AG04449 (cell line): ENCODE data around the gene PAK4.

Experiments
- CTCF ChIA-PET: fragments of 350-600 bp; formaldehyde crosslinking; extraction: SDS; loops from one replicate; lab custom pipeline; 2021; ENCODE audit warnings: antibody characterized with exemption; lab: Yijun Ruan, JAX
- POLR2A ChIA-PET: fragments of 400-600, 350-600 bp; formaldehyde crosslinking; extraction: SDS; loops from one replicate; lab custom pipeline; 2020; ENCODE audit warnings: antibody characterized with exemption, inconsistent platforms; lab: Yijun Ruan, JAX
- DNase-seq: peaks from one replicate; pipeline ENCODE4 v3.0.0-alpha.2; 2010; ENCODE audit warnings: low read depth, low spot score
- H3K4me3 ChIP-seq: 2 replicates; pipeline ENCODE4 v1.5.1; 2011; ENCODE audit warnings: low read depth, mild to moderate bottlenecking, control low read depth, low read length
- TF ChIP-seq, protein P1 (sequence below): IDR thresholded peaks from one replicate; pipeline ENCODE4 v1.5.1; 2011; ENCODE audit warnings: mild to moderate bottlenecking, moderate library complexity, low read length, control low read depth, inconsistent platforms; ENCODE audit not compliant: insufficient read depth; ENCODE audit errors: missing control alignments

PAK4 gene

DNA sequence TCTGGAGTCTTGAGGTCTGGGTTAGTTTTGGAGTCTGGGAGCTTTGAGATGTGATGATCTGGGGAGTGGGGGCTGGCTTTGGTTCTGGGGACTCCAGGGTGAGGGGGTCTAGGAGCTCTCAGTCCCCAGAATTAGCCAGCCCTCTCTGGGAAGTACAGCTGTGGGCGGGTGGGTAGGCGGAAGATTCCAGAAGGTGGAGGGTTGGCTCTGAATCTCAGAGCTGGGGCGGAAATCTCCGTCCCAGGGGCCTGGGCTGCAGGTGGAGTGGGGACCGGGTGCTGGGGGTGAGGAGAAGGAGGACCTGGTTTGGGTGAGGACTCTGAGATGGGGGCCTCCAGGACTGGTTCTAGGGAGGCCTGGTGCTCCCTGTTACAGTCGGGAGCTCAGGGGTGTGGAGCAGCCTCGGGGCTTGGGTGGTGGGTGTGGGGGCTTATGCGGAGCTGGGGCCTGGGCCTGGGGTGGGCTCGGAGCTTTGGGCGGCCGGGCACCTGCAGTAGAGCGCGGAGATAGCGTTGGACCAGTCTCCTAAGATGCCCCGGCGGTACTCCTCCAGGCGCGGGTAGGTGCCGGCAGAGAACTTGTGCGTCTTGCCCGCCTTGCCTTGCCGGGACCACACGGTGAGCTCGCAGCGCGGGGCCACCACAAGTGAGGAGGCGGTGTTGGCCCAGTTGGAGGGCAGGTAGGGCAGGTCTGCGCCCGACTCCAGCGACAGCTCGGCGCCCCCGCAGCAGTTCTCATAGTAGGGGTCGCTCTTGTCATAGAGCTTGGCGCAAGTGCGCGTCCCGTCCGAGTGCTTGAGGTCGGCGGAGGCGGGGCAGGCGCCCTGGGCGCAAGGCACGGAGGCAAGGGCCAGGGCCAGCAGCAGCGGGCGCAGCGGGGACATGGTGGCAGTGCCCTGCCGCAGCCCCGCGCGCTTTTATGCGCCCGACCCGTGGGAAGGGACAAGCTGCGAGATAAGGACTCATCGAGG is 78.1 kb downstream of the PAK4 start, which contains the start of gene SYCN:
TSS of gene SYCN (minus strand) at position 892 of the 970 bp plus-strand sequence. CDS start at position 883, 9 bp downstream.
- POLR2A ChIA-PET: no interaction called here

DNA sequence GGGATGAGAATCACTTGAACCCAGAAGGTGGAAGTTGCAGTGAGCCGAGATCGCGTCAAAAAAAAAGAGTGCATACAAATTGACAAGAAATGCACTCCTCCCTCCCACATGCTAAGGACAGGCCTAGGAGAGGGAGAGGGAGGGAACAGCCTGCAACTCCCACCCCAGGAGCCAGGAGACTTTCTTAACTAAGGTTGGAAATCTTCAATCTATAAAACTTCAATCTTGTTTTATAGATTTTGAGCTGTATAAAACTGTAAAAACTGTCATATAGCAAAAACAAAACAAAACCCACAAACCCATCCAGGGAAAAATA is 79.8 kb downstream of the PAK4 start:
- no peak overlapping the region for H3K4me3 ChIP-seq
- ChIA-PET CTCF (interaction anchor here (0.6 kb wide), 1 partner anchor 73 kb away, joined by 3 read pairs; no protein-coding TSS in a partner anchor), POLR2A (no interaction called here)
- no peak for DNase-seq
- TF ChIP-seq, protein P1, sequence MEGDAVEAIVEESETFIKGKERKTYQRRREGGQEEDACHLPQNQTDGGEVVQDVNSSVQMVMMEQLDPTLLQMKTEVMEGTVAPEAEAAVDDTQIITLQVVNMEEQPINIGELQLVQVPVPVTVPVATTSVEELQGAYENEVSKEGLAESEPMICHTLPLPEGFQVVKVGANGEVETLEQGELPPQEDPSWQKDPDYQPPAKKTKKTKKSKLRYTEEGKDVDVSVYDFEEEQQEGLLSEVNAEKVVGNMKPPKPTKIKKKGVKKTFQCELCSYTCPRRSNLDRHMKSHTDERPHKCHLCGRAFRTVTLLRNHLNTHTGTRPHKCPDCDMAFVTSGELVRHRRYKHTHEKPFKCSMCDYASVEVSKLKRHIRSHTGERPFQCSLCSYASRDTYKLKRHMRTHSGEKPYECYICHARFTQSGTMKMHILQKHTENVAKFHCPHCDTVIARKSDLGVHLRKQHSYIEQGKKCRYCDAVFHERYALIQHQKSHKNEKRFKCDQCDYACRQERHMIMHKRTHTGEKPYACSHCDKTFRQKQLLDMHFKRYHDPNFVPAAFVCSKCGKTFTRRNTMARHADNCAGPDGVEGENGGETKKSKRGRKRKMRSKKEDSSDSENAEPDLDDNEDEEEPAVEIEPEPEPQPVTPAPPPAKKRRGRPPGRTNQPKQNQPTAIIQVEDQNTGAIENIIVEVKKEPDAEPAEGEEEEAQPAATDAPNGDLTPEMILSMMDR: no peak

More for the DNA sequence above, 78.1 kb downstream of the PAK4 start, which contains the start of gene SYCN:
- CTCF ChIA-PET: interaction anchor here (1.2 kb wide), 1 partner anchor 16 kb away, joined by 3 read pairs; no protein-coding TSS in a partner anchor
- H3K4me3 ChIP-seq: no peak within 1 kb of the TSS
- TF ChIP-seq, protein P1: no peak
- no peak for DNase-seq

DNA sequence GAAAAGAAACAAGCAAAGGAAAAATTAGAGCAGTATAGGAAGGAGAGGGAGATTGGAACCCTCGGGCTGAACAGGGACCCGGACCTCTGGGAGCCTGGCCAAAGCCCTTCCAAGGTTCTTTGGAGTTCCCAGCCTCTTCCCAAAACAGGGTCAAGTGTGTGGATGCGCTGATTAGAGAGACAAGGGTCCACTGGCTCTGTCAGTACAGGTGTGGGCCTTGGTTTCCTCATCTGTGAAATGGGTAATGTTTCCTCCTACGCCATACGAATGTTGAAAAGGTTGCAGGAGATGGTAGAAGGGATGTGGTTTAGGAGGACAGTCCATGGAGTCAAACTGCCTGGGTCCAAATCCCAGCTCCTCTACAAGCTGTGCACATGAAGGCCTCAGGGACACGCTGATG is 80.5 kb downstream of the PAK4 start:
- DNase-seq: no peak
- no peak overlapping the region for H3K4me3 ChIP-seq
- POLR2A ChIA-PET: no interaction called here
- CTCF ChIA-PET: no interaction called here
- TF ChIP-seq, protein P1: no peak

DNA sequence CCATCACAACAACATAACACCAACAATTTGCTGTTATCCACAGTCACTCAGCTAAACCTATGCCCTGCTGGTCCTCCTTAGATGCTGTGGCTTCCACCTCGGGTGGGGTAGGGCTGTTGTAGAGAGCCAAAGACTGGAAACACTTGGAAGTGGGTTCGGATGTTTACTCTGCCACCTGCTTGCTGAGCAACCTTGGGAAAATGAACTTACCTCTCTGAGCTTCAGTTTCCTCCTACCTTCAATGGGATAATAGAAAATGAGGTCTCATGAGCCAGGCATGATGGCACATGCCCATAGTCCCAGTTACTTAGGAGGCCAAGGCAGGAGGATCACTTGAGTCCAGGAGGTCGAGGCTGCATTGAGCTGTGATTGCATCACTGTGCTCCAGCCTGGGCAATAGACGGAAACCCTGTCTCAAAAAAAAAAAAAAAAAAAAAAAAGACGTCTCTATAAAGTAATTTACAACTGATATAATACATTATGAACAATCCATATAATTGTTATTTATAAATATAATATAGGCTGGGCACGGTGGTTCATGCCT is 81.8 kb downstream of the PAK4 start:
- no peak overlapping the region for H3K4me3 ChIP-seq
- no peak for DNase-seq
- TF ChIP-seq, protein P1: no peak
- POLR2A ChIA-PET: no interaction called here
- CTCF ChIA-PET: no interaction called here

DNA sequence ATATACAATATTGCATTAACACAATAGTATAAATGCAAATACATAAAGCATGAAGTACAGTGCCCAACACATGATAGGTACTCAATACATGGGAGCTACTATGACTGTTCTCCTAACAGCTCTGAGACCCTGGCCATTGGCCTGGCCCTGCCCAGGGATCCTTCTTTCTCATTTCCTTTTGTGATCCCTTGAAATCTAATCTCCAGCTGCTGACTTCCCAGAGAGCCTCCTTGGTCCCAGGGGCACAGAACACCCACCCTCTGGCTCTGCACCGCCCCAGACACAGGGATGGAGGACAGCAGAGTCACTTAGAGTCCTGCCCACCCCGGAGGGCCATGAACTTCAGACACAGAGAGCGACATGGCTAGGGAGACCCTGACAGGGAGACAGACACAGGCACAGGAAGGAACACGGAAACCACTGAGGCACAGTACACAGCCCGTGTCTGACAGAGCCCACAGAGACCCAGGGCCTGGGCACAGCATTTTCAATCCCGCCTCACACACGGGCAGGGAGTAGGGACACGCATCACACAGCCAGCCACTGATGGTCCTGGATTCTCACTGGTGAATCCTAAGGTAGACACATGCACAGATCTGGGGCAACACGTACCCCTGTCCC is 82.7 kb downstream of the PAK4 start:
- ChIA-PET CTCF (no interaction called here), POLR2A (no interaction called here)
- TF ChIP-seq, protein P1: no peak
- DNase-seq: no peak
- H3K4me3 ChIP-seq: no peak overlapping the region

DNA sequence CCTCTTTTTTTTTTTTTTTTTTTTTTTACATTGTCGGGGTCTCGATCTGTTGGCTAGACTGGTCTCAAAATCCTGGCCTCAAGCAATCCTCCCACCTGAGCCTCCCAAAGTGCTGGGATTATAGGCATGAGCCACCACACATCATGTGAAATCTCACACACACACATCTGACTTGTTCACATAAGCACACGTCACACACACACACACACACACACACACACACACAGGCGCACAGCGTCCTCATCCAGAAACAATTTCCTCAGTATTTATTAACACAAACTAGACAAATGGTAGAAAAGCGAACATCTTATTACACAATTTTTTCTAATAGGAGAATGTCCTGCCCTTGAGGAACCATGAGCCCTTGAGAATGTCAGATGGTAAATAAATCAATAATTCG is 83.6 kb downstream of the PAK4 start:
- TF ChIP-seq, protein P1: no peak
- ChIA-PET POLR2A (no interaction called here), CTCF (no interaction called here)
- no peak overlapping the region for H3K4me3 ChIP-seq
- no peak for DNase-seq
